Neuronal stem cell (in vitro differentiated cells): ENCODE measurements around the gene MYL10.
"Not testable (repeated sequence)": the region's sequence is repeated elsewhere in the genome, so short reads cannot be mapped to it uniquely, and the experiment has no call there.

Experiments
- DNase-seq: peaks from one replicate; pipeline ENCODE4 v3.0.0-alpha.2; 2013; ENCODE audit warnings: low spot score
- H2AFZ ChIP-seq: one replicate; pipeline ENCODE4 v1.6.1; 2013; ENCODE audit warnings: mild to moderate bottlenecking, low read length, inconsistent platforms
- H2AK5ac ChIP-seq: 2 replicates; pipeline ENCODE4 v1.6.1; 2013; ENCODE audit warnings: low read depth, mild to moderate bottlenecking, inconsistent platforms, low read length, moderate library complexity, mixed read lengths
- H2BK120ac ChIP-seq: 2 replicates; pipeline ENCODE4 v1.6.1; 2013; ENCODE audit warnings: low read depth, mild to moderate bottlenecking, inconsistent platforms, low read length, moderate library complexity, mixed read lengths
- H2BK12ac ChIP-seq: one replicate; pipeline ENCODE4 v1.6.1; 2013; ENCODE audit warnings: low read length, inconsistent platforms
- H2BK15ac ChIP-seq: 2 replicates; pipeline ENCODE4 v1.6.1; 2013; ENCODE audit warnings: mild to moderate bottlenecking, low read length, inconsistent platforms, mixed read lengths
- H2BK5ac ChIP-seq: one replicate; pipeline ENCODE4 v1.6.1; 2013; ENCODE audit warnings: inconsistent platforms, mild to moderate bottlenecking, low read length, moderate library complexity
- H3K14ac ChIP-seq: one replicate; pipeline ENCODE4 v1.6.1; 2013; ENCODE audit warnings: low read length, inconsistent platforms
- H3K18ac ChIP-seq: 2 replicates; pipeline ENCODE4 v1.6.1; 2013; ENCODE audit warnings: low read length, inconsistent platforms
- H3K23ac ChIP-seq: 2 replicates; pipeline ENCODE4 v1.6.1; 2013; ENCODE audit warnings: low read depth, mild to moderate bottlenecking, mixed read lengths, low read length, inconsistent platforms; ENCODE audit not compliant: poor library complexity
- H3K27ac ChIP-seq: replicated peaks from 3 replicates; pipeline ENCODE4 v1.5.1; 2013; ENCODE audit warnings: low read length, inconsistent platforms
- H3K27me3 ChIP-seq, 3 experiments: 2 replicates each; pipeline ENCODE4 v1.6.1; 2013; ENCODE audit warnings: low read length in 3 of 3, mild to moderate bottlenecking in 2 of 3, inconsistent platforms in 1 of 3, low read depth in 1 of 3, mixed read lengths in 1 of 3, moderate library complexity in 1 of 3; ENCODE audit not compliant: control insufficient read depth in 3 of 3, insufficient read depth in 3 of 3
- H3K36me3 ChIP-seq, 2 donors: replicated peaks in 1 of 2; 2 replicates each; pipeline ENCODE4 v1.6.1; 2013; ENCODE audit warnings: low read length in 2 of 2; ENCODE audit not compliant: control insufficient read depth in 2 of 2, insufficient read depth in 2 of 2
- H3K4ac ChIP-seq: 2 replicates; pipeline ENCODE4 v1.6.1; 2013; ENCODE audit warnings: inconsistent platforms, mild to moderate bottlenecking, low read length, moderate library complexity
- H3K4me1 ChIP-seq, 2 donors: 1 replicate in 1 of 2; 2 replicates in 1 of 2; pipeline ENCODE4 v1.6.1; 2013; ENCODE audit warnings: low read length in 2 of 2, low read depth in 1 of 2; ENCODE audit not compliant: control insufficient read depth in 2 of 2, insufficient read depth in 1 of 2
- H3K4me2 ChIP-seq: one replicate; pipeline ENCODE4 v1.6.1; 2013; ENCODE audit warnings: mild to moderate bottlenecking, low read length, inconsistent platforms; ENCODE audit not compliant: insufficient read depth, poor library complexity, severe bottlenecking
- H3K4me3 ChIP-seq, 2 donors: 2 replicates each; pipeline ENCODE4 v1.5.1; 2013; ENCODE audit warnings: low read length in 2 of 2, mild to moderate bottlenecking in 2 of 2, inconsistent platforms in 1 of 2, moderate library complexity in 1 of 2
- H3K79me1 ChIP-seq: one replicate; pipeline ENCODE4 v1.6.1; 2013; ENCODE audit warnings: low read depth, mild to moderate bottlenecking, inconsistent platforms, low read length, moderate library complexity
- H3K9ac ChIP-seq: one replicate; pipeline ENCODE4 v1.6.1; 2013; ENCODE audit warnings: mild to moderate bottlenecking, low read depth, low read length, inconsistent platforms; ENCODE audit not compliant: poor library complexity
- H3K9me3 ChIP-seq, 2 donors: replicated peaks in 1 of 2; 2 replicates each; pipeline versions ENCODE3 to v1.6.1; 2013; ENCODE audit warnings: low read length in 2 of 2, mild to moderate bottlenecking in 2 of 2, inconsistent platforms in 1 of 2, low read depth in 1 of 2, mixed read lengths in 1 of 2, moderate library complexity in 1 of 2; ENCODE audit not compliant: control insufficient read depth in 2 of 2, insufficient read depth in 1 of 2
- H4K8ac ChIP-seq: one replicate; pipeline ENCODE4 v1.6.1; 2013; ENCODE audit warnings: low read depth, mild to moderate bottlenecking, inconsistent platforms, low read length, moderate library complexity
- H4K91ac ChIP-seq: one replicate; pipeline ENCODE4 v1.6.1; 2013; ENCODE audit warnings: low read length, low read depth, mild to moderate bottlenecking, inconsistent platforms; ENCODE audit not compliant: poor library complexity
- WGBS, 2 donors: extraction: QIAGEN DNeasy Blood & Tissue Kit; methylation state at CpG; one replicate each; pipeline ENCODE4 v1.1.7; 2013; ENCODE audit warnings: missing lambda C conversion rate in 2 of 2, mixed read lengths in 1 of 2; ENCODE audit not compliant: insufficient read length in 2 of 2, insufficient replicate concordance in 1 of 2; ENCODE audit errors: extremely low coverage in 2 of 2; 5-methylcytosine and 5-hydroxymethylcytosine counted together

Gene MYL10

DNA sequence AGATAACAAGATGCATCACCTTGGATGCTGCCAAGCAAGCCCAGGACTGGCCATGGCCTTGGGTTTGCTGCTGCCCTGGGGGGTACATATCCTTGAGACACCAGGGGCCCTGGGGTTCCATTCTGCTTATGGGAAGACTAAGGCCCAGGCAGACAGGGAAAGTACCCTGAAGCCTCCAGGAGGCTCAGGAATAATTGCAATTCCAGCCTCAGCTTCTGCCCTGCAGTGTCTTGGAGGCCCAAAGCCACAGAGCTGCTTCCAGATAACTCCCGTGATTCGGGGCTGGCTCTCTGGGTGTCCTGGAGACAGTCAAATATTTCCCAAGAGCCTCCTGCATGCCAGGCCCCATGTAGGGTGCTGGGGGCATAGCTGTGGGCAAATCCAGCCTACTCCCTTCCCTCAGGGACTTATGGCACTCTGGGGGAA lies 22.6 kb downstream of the MYL10 start:
- H3K23ac ChIP-seq: peak overlapping the region; percentile 61
- H3K79me1 ChIP-seq: no peaks in the 10 kb centered on the region
- H2AK5ac ChIP-seq: peak overlapping the region; percentile 50
- H4K8ac ChIP-seq: no peak overlapping the region
- H3K4me1 ChIP-seq: peaks cover 0 to 6% of the 10 kb centered on the region in 2 donors
- H4K91ac ChIP-seq: no peak overlapping the region
- no peaks in the 10 kb centered on the region for H3K9me3 ChIP-seq
- H3K4ac ChIP-seq: no peak overlapping the region
- no peak overlapping the region for H3K9ac ChIP-seq
- H2BK12ac ChIP-seq: no peak overlapping the region
- no peak overlapping the region for H2AFZ ChIP-seq
- H3K4me2 ChIP-seq: no peak overlapping the region
- H3K14ac ChIP-seq: no peak overlapping the region
- no peak overlapping the region for H3K4me3 ChIP-seq
- H3K27me3 ChIP-seq: peaks cover 0 to 10% (median 0%) of the 10 kb centered on the region in 3 experiments
- H3K27ac ChIP-seq: no peak overlapping the region
- WGBS, 2 donors: no CpG with 5 or more reads among the region's 2 CpGs
- DNase-seq: no peak
- H2BK5ac ChIP-seq: no peak overlapping the region
- peak overlapping the region; percentile 77 for H2BK15ac ChIP-seq
- H2BK120ac ChIP-seq: no peak overlapping the region
- no peak overlapping the region for H3K18ac ChIP-seq
- no peaks in the 10 kb centered on the region for H3K36me3 ChIP-seq

GRCh38 chr7:101605611-101606497 lies 23.2 kb downstream of the MYL10 start:
- no peak overlapping the region for H3K14ac ChIP-seq
- no peaks in the 10 kb centered on the region for H3K9me3 ChIP-seq
- H3K27ac ChIP-seq: no peak overlapping the region
- H2BK15ac ChIP-seq: peak overlapping the region; percentile 77
- peaks cover 0 to 17% (median 0%) of the 10 kb centered on the region in 3 experiments for H3K27me3 ChIP-seq
- H4K8ac ChIP-seq: no peak overlapping the region
- peaks cover 0 to 6% of the 10 kb centered on the region in 2 donors for H3K4me1 ChIP-seq
- WGBS, 2 donors: no CpG with 5 or more reads among the region's 26 CpGs
- no peak overlapping the region for H3K4me3 ChIP-seq
- H3K4ac ChIP-seq: no peak overlapping the region
- H3K4me2 ChIP-seq: no peak overlapping the region
- no peak overlapping the region for H3K9ac ChIP-seq
- H2AK5ac ChIP-seq: peak overlapping the region; percentile 50
- H2BK12ac ChIP-seq: no peak overlapping the region
- H3K18ac ChIP-seq: peak overlapping the region; percentile 78
- H4K91ac ChIP-seq: no peak overlapping the region
- H3K23ac ChIP-seq: no peak overlapping the region
- peak overlapping the region; percentile 44 for H2BK120ac ChIP-seq
- no peaks in the 10 kb centered on the region for H3K79me1 ChIP-seq
- no peak for DNase-seq
- H3K36me3 ChIP-seq: no peaks in the 10 kb centered on the region
- H2AFZ ChIP-seq: no peak overlapping the region
- H2BK5ac ChIP-seq: peak overlapping the region; percentile 22

DNA sequence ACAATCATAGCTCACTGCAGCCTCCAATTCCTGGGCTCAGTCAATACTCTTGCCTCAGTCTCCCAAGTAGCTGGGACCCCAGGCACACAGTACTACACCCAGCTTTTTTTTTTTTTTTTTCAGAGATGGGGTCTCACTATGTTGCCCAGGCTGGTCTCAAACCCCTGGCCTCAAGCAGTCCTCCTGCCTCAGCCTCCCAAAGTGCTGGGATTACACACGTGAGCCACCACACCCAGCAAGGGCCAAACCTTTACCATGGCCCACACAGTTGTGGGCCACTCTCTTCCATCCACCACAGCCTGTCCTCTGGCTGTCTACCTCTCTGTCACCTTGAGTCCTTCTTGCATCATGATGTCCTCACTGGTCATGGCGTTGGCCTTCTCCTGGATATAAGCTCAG lies 24.2 kb downstream of the MYL10 start:
- H3K4me3 ChIP-seq, H4K91ac ChIP-seq, H2AK5ac ChIP-seq, H3K14ac ChIP-seq, H3K9ac ChIP-seq, H3K9me3 ChIP-seq, H2BK5ac ChIP-seq, H3K79me1 ChIP-seq, H3K36me3 ChIP-seq, H3K4ac ChIP-seq, H4K8ac ChIP-seq, H3K23ac ChIP-seq, H3K4me1 ChIP-seq, H2BK12ac ChIP-seq, H3K27ac ChIP-seq, H3K4me2 ChIP-seq, DNase-seq, H2BK15ac ChIP-seq, H2AFZ ChIP-seq: not testable (repeated sequence)
- Histone ChIP-seq H3K18ac (peak overlapping the region; percentile 77), H2BK120ac (peak overlapping the region; percentile 44), H3K27me3 (peaks cover 0 to 22% (median 0%) of the 10 kb centered on the region in 3 experiments)
- WGBS, 2 donors: no CpG with 5 or more reads among the region's 2 CpGs

- H3K27me3 ChIP-seq: peaks cover 0 to 22% (median 0%) of the 10 kb centered on the region in 3 experiments
- no peak overlapping the region for H3K4me2 ChIP-seq
- no peak overlapping the region for H2AK5ac ChIP-seq
- no peak overlapping the region for H2BK5ac ChIP-seq
- no peak overlapping the region for H3K9ac ChIP-seq
- no peak overlapping the region for H3K23ac ChIP-seq
- H2AFZ ChIP-seq: no peak overlapping the region
- no peak for DNase-seq
- H3K4me3 ChIP-seq: no peak overlapping the region
- no CpG with 5 or more reads among the region's 5 CpGs for WGBS, 2 donors
- H2BK15ac ChIP-seq: no peak overlapping the region
- no peak overlapping the region for H3K18ac ChIP-seq
- no peak overlapping the region for H3K4ac ChIP-seq
- H4K8ac ChIP-seq: no peak overlapping the region
- no peaks in the 10 kb centered on the region for H3K79me1 ChIP-seq
- peaks cover 0 to 6% of the 10 kb centered on the region in 2 donors for H3K4me1 ChIP-seq
- H2BK120ac ChIP-seq: no peak overlapping the region
- no peak overlapping the region for H3K27ac ChIP-seq
- H3K14ac ChIP-seq: no peak overlapping the region
- no peak overlapping the region for H4K91ac ChIP-seq
- no peaks in the 10 kb centered on the region for H3K9me3 ChIP-seq
- H2BK12ac ChIP-seq: no peak overlapping the region
- H3K36me3 ChIP-seq: no peaks in the 10 kb centered on the region
These were observed 24.7 kb downstream of the MYL10 start for GRCh38 chr7:101604331-101604933.
